HepG2 (cell line): Measurements from ENCODE around the gene TRAPPC12. TPM values are rescaled to one million over a fixed set of nuclear protein-coding genes. Genes with fewer than 3 reads are reported as not detected.
A peak's percentile ranks its signal among the peaks of the same experiment; 100 is the strongest.

Source experiments
- ASH2L ChIP-seq: fragments of 300-600, 200-600 bp; sonication (generic); IDR thresholded peaks from 2 replicates; pipeline ENCODE4 v1.7.0; 2017; ENCODE audit warnings: low read depth, mild to moderate bottlenecking, moderate library complexity, mixed read lengths, low read length; ENCODE audit not compliant: insufficient read length
- E2F1 ChIP-seq: sonication (generic); formaldehyde crosslinking; IDR thresholded peaks from 2 replicates; pipeline ENCODE4 v1.5.0; 2020; ENCODE audit warnings: missing genetic modification reagents
- ETV5 ChIP-seq: IDR thresholded peaks from 2 replicates; pipeline ENCODE4 v1.6.1; 2018; ENCODE audit warnings: missing biosample characterization, missing genetic modification reagents, inconsistent platforms, borderline replicate concordance
- GATAD1 ChIP-seq: IDR thresholded peaks from 2 replicates; pipeline ENCODE4 v1.6.1; 2016; ENCODE audit warnings: missing genetic modification reagents, missing compliant biosample characterization
- HDAC1 ChIP-seq: sonication (generic); formaldehyde crosslinking; IDR thresholded peaks from 2 replicates; pipeline ENCODE4 v1.5.1; 2020; ENCODE audit warnings: mild to moderate bottlenecking, missing genetic modification reagents
- HDAC6 ChIP-seq: fragments of 200-600 bp; sonication (generic); IDR thresholded peaks from 2 replicates; pipeline ENCODE4 v1.7.0; 2017; ENCODE audit warnings: mild to moderate bottlenecking, antibody characterized with exemption, low read length, low read depth
- HOXA5 ChIP-seq: sonication (generic); formaldehyde crosslinking; IDR thresholded peaks from 2 replicates; pipeline ENCODE4 v1.4.0; 2020; ENCODE audit warnings: missing genetic modification reagents
- IRF1 ChIP-seq: sonication (generic); formaldehyde crosslinking; IDR thresholded peaks from 2 replicates; pipeline ENCODE4 v1.4.0; 2020; ENCODE audit warnings: low read depth, mild to moderate bottlenecking, missing genetic modification reagents
- ISL2 ChIP-seq: sonication (generic); formaldehyde crosslinking; IDR thresholded peaks from 2 replicates; pipeline ENCODE4 v1.5.0; 2020; ENCODE audit warnings: missing genetic modification reagents
- MIER3 ChIP-seq: IDR thresholded peaks from 2 replicates; pipeline ENCODE4 v1.6.1; 2016; ENCODE audit warnings: missing compliant biosample characterization, borderline replicate concordance
- MXD1 ChIP-seq: sonication (generic); formaldehyde crosslinking; IDR thresholded peaks from 2 replicates; pipeline ENCODE4 v1.4.0; 2020; ENCODE audit warnings: mild to moderate bottlenecking, missing genetic modification reagents
- NCOA5 ChIP-seq: sonication (generic); formaldehyde crosslinking; IDR thresholded peaks from 2 replicates; pipeline ENCODE4 v1.4.0; 2020; ENCODE audit warnings: missing genetic modification reagents
- NR2F2 ChIP-seq: IDR thresholded peaks from 2 replicates; pipeline ENCODE4 v1.6.1; 2012; ENCODE audit warnings: low read depth, inconsistent platforms, borderline replicate concordance
- RAD21 ChIP-seq: fragments of 450-650 bp; formaldehyde crosslinking; IDR thresholded peaks from 2 replicates; pipeline ENCODE4 v1.5.0; 2020; ENCODE audit warnings: mild to moderate bottlenecking
- RBM22 ChIP-seq: fragments of 200-400 bp; formaldehyde crosslinking; optimal IDR thresholded peaks from 2 replicates; pipeline ENCODE3; 2017; ENCODE audit warnings: mild to moderate bottlenecking, low read length, moderate library complexity
- SRSF9 ChIP-seq: fragments of 200-400 bp; formaldehyde crosslinking; IDR thresholded peaks from 2 replicates; pipeline ENCODE4 v1.6.1; 2018; ENCODE audit warnings: borderline replicate concordance, mild to moderate bottlenecking, low read depth, low read length; ENCODE audit not compliant: insufficient read depth, poor library complexity, severe bottlenecking
- XRCC5 ChIP-seq: fragments of 200-400 bp; formaldehyde crosslinking; optimal IDR thresholded peaks from 2 replicates; pipeline ENCODE3; 2017; ENCODE audit warnings: mild to moderate bottlenecking, low read length
- ZBTB37 ChIP-seq: sonication (generic); formaldehyde crosslinking; IDR thresholded peaks from 2 replicates; pipeline ENCODE4 v1.4.0; 2020; ENCODE audit warnings: mild to moderate bottlenecking, missing genetic modification reagents
- ZBTB44 ChIP-seq: sonication (generic); formaldehyde crosslinking; IDR thresholded peaks from 2 replicates; pipeline ENCODE4 v1.4.0; 2020; ENCODE audit warnings: missing genetic modification reagents
- ZFP91 ChIP-seq: sonication (generic); formaldehyde crosslinking; IDR thresholded peaks from 2 replicates; pipeline ENCODE4 v1.9.0; 2022; ENCODE audit warnings: missing genetic modification reagents, mild to moderate bottlenecking, borderline replicate concordance
- ZNF451 ChIP-seq: sonication (generic); formaldehyde crosslinking; IDR thresholded peaks from 2 replicates; pipeline ENCODE4 v1.5.0; 2020; ENCODE audit warnings: mild to moderate bottlenecking, missing genetic modification reagents
- ZNF557 ChIP-seq: sonication (generic); formaldehyde crosslinking; IDR thresholded peaks from 2 replicates; pipeline ENCODE4 v1.4.0; 2020; ENCODE audit warnings: missing genetic modification reagents
- ZNF740 ChIP-seq: sonication (generic); formaldehyde crosslinking; IDR thresholded peaks from 2 replicates; pipeline ENCODE4 v1.4.0; 2020; ENCODE audit warnings: missing genetic modification reagents
- ZSCAN9 ChIP-seq: IDR thresholded peaks from 2 replicates; pipeline ENCODE4 v1.6.1; 2016; ENCODE audit warnings: borderline replicate concordance
- polyA plus RNA-seq, 8 experiments: library from polyadenylated mRNA; depleted of rRNA in 3 of 8; stranded (reverse) in 7 of 8; unstranded in 1 of 8; fragments of >200 nt; fragmentation: Illumina TruSeq in 4 of 8; extraction: Trizol in 4 of 8; gene quantifications; 2 replicates each; pipeline versions ENCODE4 v1.2.1 to v1.2.3, GENCODE V29; 2011 to 2016; ENCODE audit warnings: low read depth in 4 of 8, missing spikeins in 1 of 8, mixed read lengths in 1 of 8; ENCODE audit not compliant: insufficient read depth in 1 of 8
- total RNA-seq, 5 experiments: library from RNA; depleted of rRNA; stranded (reverse); fragments of >200 nt; fragmentation: Illumina TruSeq; extraction: Trizol; gene quantifications; 2 replicates each; pipeline ENCODE4 v1.2.3, GENCODE V29; 2016; ENCODE audit warnings: low read depth in 1 of 5

The TRAPPC12 gene
- total and polyA plus RNA-seq, 2 of the 13 experiments (the other 11 are each of a cell fraction or from before 2014, with no cell fraction given): 46.4 to 97.7 TPM

GRCh38 chr2:3493615-3494007 lies 114.1 kb downstream of the TRAPPC12 start (continued):
- TF ChIP-seq IRF1 (no peak), RAD21 (CRISPR knock-in tag) (no peak), ZBTB44 (no peak), NR2F2 (no peak), NCOA5 (no peak), ZNF451 (CRISPR knock-in tag) (0 out of 2 replicates have a peak, but pooled peaks have one; percentile 23), HOXA5 (no peak), ISL2 (CRISPR knock-in tag) (no peak), HDAC1 (CRISPR knock-in tag) (peak; percentile 19; the same call in 1 of the 2 replicates), SRSF9 (no peak), HDAC6 (no peak), E2F1 (CRISPR knock-in tag) (no peak), ZSCAN9 (CRISPR knock-in tag) (no peak), RBM22 (no peak), ZBTB37 (no peak), ASH2L (peak; percentile 43), MXD1 (CRISPR knock-in tag) (no peak), ZFP91 (CRISPR knock-in tag) (peak; percentile 32; the same call in 1 of the 2 replicates), ZNF740 (CRISPR knock-in tag) (0 out of 2 replicates have a peak, but pooled peaks have one; percentile 18), MIER3 (CRISPR knock-in tag) (no peak), ETV5 (CRISPR knock-in tag) (no peak), ZNF557 (CRISPR knock-in tag) (no peak), GATAD1 (CRISPR knock-in tag) (no peak), XRCC5 (peak; percentile 35)
